Activated CD4-positive, alpha-beta T cell treated with anti-CD3 and anti-CD28 coated beads for 24 hours (primary cell): ENCODE data around the gene TMEM30A.

Source experiments
- DNase-seq, 2 donors: peaks; one replicate each; pipeline ENCODE4 v3.0.0-alpha.2; 2020; ENCODE audit warnings: low read depth in 2 of 2

Gene TMEM30A

DNA sequence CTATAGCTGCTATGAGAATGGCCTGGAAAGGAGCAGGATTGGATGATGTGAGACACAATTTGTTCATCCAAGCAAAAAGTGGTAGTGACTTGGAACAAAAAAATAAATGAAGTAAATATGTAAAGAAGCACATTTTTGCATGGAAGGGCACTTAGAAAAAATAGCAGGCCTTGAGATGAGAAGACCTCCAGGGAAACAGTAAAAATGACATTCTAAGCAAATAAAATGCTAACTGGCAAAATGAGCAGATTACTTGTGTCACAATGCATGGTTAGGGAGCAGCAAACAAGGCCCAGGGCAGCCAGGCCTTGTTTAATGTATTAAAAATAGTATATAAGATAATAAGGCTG is 21.2 kb downstream of the TMEM30A start:
- no peak for DNase-seq

DNA sequence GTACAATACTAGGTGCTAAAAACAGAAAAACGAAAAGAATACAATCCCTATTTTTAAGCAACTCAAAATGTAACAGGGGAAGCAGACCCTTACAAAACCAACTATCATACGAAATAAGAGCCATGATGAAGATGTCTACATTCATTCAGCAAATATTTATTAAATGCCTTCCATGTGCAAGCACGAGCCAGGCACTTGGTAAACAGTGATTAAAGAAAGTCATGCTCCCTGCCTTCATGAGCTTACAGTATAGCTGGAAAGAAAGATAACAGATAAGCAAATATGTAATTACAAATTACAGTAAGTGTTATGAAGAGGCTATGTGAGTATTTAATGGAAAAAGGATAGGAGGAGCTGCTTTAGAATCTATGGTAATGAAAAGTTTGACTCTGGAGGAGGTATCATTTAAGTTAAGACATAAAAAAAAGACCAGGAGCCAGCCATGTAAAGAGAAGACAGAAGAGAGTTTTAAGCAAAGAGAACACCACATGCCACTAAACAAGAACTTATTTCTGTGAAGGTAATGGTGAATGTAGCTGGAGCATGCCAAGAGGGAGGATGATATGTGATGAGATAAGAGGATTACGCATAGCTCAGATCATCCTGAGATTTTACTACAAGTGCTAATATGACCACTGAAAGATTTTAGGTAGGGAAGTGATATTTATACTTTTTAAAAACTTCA is 21.7 kb downstream of the TMEM30A start:
- DNase-seq = no peak

GRCh38 chr6:75261299-75261698 is 23.3 kb downstream of the TMEM30A start:
- DNase-seq = no peak

DNA sequence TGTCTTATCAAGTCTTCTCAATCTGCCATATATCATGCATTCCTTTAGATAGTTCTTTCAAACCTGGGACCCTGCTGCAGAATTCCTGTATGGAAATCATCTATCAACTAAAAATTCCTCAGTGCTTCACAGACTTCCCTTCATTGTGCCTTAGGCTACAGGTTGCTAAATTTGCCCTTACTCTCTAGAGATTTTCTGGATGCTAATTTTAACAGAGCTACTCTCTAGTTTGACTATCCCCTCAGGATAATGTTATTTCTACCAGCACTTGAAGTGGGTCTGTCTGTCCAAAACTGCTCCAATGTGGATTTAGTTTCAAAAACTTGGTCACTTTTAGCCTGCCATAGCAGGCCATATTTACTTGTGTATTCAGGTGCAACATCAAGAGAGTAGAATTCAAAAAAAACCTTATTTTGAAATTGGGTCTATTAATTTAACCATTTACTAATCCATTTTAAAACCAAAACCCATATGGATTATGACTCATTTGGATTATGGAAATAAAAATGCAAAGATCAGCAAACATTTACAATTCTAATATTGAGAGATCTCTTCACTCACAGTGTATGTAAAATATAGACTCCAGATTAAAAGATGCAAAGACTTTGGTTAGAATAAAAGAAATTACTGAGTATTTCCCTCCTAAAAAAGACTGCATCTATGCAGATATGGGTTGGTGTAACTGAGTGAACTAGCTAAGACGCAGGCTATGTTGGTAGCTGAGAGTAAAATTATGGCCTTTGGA is 27.1 kb downstream of the TMEM30A start:
- DNase-seq = no peak

DNA sequence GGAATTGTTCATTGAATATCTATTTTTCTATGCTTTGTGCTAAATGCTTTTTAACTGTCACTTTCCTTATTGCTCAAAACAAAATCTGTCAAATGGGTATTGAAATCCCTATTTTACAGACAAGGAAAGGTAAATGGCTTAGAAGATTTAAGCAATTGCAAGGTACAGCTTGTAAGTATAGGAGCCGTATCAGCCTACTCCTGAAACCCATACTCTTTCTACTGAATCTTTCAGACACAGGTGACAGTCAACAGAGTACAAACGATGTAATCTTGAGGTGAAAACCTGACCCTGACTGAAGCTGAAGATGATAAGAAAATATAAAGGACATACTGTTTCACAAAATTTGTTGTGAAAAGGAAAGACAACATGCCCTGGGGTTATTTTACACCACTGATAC is 34.0 kb downstream of the TMEM30A start:
- DNase-seq = no peak

GRCh38 chr6:75249837-75250236 is 34.8 kb downstream of the TMEM30A start:
- DNase-seq = no peak

DNA sequence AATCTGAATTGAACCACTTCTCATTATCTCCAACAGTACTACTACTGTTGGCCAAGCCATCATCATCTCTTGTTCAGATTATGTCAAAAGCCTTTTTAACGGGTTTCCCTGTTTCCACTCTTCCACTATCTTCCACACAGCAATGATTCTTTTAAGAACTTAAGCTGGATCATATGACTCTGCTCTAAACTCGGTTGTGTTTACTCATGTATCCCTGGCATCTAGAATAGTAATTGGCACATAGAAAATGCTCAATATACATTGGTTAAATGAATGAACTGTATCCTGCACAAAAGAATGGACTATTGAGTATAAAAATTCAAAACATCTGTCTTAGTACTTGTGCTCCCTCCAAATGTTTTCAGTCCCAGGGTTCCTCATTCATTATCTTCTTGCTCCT is 38.2 kb downstream of the TMEM30A start:
- no peak for DNase-seq

- no peak for DNase-seq
Measured at GRCh38 chr6:75244063-75244584, 40.5 kb downstream of the TMEM30A start.

- DNase-seq = peak; percentile 66 to 69
Measured at GRCh38 chr6:75243333-75244062, 41.1 kb downstream of the TMEM30A start, which contains the start of gene COX7A2. Gene COX7A2, minus strand, starts transcription at chr6:75243801. Its CDS starts 67 bp downstream, at chr6:75243734.

DNA sequence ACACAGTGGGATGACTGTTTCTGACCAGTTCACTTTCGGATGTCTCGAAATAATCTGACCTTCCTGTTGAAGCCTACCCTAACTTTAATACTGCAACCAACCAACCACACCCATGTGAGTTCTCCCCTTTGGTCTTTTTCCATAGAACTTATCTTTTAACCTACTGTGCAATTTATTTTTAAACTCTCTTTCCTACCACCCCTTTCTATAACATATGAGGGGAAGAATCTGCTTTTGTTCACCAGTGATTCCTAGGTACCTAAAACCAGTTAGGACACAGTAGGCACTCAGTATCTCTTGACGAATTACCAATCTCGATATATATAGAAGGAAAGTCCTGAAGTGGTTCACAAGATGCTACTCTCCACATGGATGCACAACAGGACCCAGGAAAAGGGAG is 48.0 kb downstream of the TMEM30A start:
- no peak for DNase-seq

DNA sequence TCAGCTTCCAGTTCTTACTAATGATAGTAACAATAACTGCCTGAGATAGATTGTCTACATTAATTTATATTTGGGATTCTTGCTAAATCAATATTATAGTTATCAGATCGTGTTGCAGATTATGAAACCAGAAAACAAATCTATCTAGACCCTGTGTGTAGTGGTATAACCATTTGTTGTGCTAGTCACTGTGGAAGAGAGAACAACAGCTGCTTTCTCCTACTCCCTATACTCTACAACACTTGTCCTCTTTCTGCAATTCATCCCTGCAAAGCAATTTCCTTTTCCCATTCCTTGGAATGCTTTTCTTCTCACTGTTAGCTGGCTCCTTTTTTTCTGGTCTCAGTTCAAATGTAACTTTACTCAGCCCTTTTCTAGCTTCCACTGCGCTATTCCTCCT is 49.3 kb downstream of the TMEM30A start:
- no peak for DNase-seq

- DNase-seq = no peak
Measured at GRCh38 chr6:75234126-75234865, 50.3 kb downstream of the TMEM30A start.

GRCh38 chr6:75233092-75233615 is 51.4 kb downstream of the TMEM30A start:
- no peak for DNase-seq

- DNase-seq = no peak
Measured at GRCh38 chr6:75230484-75231325, 53.9 kb downstream of the TMEM30A start.

DNA sequence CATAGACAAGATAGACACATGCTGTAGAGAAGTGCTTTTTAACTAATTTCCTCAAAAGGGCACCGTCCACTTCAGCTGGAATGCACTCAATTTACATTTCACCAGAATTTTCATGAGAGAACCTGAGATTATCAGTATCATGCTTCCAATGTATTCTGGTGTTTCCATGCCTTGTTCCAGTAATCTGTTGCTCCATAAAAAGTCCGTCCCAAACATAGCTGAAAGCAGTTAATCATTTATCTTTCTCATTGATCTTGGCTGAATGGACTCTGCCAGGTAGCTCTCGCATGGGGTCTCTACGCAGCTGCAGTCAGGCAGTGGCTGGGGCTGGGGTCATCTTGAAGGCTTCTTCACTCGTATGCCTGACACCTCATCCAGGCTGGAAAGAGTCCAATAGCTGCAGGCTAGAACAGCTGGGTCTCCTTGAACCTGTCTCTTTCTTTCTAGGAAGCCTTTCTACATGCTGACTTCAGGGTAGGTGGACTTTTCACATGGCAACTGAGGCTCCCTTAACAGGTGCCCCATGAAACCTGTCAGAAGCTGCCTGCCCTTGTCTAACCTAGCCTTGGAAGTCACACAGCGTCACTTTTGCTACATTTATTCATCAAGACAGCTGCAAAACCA is 60.2 kb downstream of the TMEM30A start:
- no peak for DNase-seq

DNA sequence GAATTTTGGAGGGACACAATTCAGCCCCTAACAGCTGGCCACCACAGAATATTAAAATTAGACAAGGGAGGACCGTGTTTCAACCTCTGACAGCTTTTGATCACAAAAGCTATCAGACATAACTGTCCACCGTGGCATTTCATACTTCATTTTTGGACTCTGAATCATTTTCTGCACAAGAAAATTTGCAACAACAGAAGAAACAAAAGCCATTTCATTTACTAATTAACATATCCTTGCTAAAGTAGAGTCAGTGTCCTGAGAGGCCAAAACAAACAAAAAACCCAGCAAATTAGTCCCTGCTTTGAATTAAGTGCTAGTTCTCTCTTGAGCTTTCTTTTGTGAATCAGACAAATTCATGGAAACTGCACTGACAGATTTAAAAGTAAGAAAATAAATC is 61.2 kb downstream of the TMEM30A start:
- DNase-seq = no peak

DNA sequence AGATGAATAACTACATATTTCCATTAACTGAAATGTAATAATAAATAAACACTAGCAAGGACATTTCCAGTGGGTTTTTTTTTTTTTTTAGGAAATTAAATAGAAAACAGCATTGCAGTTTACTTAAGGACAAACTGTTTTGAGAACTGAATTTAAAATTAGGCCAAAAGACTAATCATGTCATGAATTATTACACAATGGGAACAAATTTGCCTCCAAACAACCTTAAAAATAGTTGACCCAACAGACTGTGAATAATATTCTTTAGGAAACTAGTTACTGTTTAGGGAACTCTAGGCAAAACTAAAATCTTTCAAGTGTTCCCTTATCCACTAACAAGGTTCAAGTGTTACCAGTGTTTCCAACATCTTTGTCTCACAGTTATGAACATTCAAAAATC is 62.3 kb downstream of the TMEM30A start:
- no peak for DNase-seq

GRCh38 chr6:75221116-75221515 is 63.5 kb downstream of the TMEM30A start:
- DNase-seq = no peak

- no peak for DNase-seq
Measured at GRCh38 chr6:75220357-75220756, 64.2 kb downstream of the TMEM30A start.

GRCh38 chr6:75219263-75219662 is 65.3 kb downstream of the TMEM30A start:
- no peak for DNase-seq
